ENCODE data around the gene RSL1D1. TPM values are rescaled to one million over a fixed set of nuclear protein-coding genes. Genes with fewer than 3 reads are reported as not detected.

Gene RSL1D1
- total and polyA plus RNA-seq, 9 of the 15 experiments (the other 6 are each of a cell fraction or from before 2014, with no cell fraction given) = 259 to 753 (median 373) TPM

- TF ChIP-seq ZBTB12 (CRISPR knock-in tag; IDR thresholded peaks at IDR 0.05) (peak; percentile 81), POLR2H (tag; IDR thresholded peaks at IDR 0.05; ENCODE audit: low read depth) (peak; percentile 82), CREB3L1 (IDR thresholded peaks at IDR 0.05; ENCODE audit: borderline replicate concordance, low read depth) (peak; percentile 97), POU5F1 (IDR thresholded peaks at IDR 0.05; ENCODE audit: borderline replicate concordance, low read depth, low read length, partially characterized antibody) (no peak), HNRNPL (IDR thresholded peaks at IDR 0.05; ENCODE audit: low read depth, low read length) (no peak), PML (IDR thresholded peaks at IDR 0.05; ENCODE audit: low read length) (peak; percentile 50; the same call in 1 of the 2 replicates), GABPB2 (CRISPR knock-in tag; conservative IDR thresholded peaks at IDR 0.05) (no peak), TEAD1 (CRISPR knock-in tag; IDR thresholded peaks at IDR 0.05) (no peak), NR3C1 (CRISPR knock-in tag; IDR thresholded peaks at IDR 0.05) (no peak), DIDO1 (tag; IDR thresholded peaks at IDR 0.05; ENCODE audit: low read depth) (no peak), SIRT6 (IDR thresholded peaks at IDR 0.05; ENCODE audit: low read depth, low read length) (no peak), AFF1 (IDR thresholded peaks at IDR 0.05; ENCODE audit: low read depth in 1 of 2, partially characterized antibody in 2 of 2) (peak in 1 of 2 experiments; percentile 31), CXXC5 (CRISPR knock-in tag; IDR thresholded peaks at IDR 0.05) (peak; percentile 99), NCOA2 (IDR thresholded peaks at IDR 0.05; ENCODE audit: partially characterized antibody in 2 of 2) (no peak), MEIS2 (IDR thresholded peaks at IDR 0.05; ENCODE audit: partially characterized antibody) (peak; percentile 49), KLF1 (tag; IDR thresholded peaks at IDR 0.05) (peak; percentile 57; the same call in 1 of the 2 replicates), DPF2 (IDR thresholded peaks at IDR 0.05) (no peak), ARNT (IDR thresholded peaks at IDR 0.05) (no peak), CBX3 (IDR thresholded peaks at IDR 0.05; ENCODE audit: borderline replicate concordance in 1 of 2, low read length in 2 of 2) (no peak)
These were observed 54.0 kb downstream of the RSL1D1 start, which contains the start of gene ZC3H7A (continued) for GRCh38 chr16:11797166-11797956.

All from K562 (cell line).